ENCODE data around the gene INPP4B.
"Not testable (repeated sequence)": the region's sequence is repeated elsewhere in the genome, so short reads cannot be mapped to it uniquely, and the experiment has no call there.

The INPP4B gene

DNA sequence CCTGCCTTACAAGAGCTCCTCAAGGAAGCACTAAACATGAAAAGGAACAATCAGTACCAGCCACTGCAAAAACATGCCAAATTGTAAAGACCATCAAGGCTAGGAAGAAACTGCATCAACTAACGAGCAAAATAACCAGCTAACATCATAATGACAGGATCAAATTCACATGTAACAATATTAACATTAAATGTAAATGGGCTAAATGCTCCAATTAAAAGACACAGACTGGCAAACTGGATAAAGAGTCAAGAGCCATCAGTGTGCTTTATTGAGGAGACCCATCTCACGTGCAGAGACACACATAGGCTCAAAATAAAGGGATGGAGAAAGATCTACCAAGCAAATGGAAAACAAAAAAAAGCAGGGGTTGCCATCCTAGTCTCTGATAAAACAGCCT, 777.8 kb downstream of the INPP4B start:
- H3K9me3 ChIP-seq (ENCODE audit: control insufficient read depth, low read length); H3K36me3 ChIP-seq (ENCODE audit: control insufficient read depth, insufficient read depth, low read length, severe bottlenecking); DNase-seq (ENCODE audit: low read depth); H3K4me1 ChIP-seq (ENCODE audit: control insufficient read depth, insufficient read depth, low read length); H3K4me3 ChIP-seq (ENCODE audit: low read length); H3K27me3 ChIP-seq (replicated peaks; ENCODE audit: control insufficient read depth, insufficient read depth, low read length); H3K9ac ChIP-seq (ENCODE audit: low read length): not testable (repeated sequence)

DNA sequence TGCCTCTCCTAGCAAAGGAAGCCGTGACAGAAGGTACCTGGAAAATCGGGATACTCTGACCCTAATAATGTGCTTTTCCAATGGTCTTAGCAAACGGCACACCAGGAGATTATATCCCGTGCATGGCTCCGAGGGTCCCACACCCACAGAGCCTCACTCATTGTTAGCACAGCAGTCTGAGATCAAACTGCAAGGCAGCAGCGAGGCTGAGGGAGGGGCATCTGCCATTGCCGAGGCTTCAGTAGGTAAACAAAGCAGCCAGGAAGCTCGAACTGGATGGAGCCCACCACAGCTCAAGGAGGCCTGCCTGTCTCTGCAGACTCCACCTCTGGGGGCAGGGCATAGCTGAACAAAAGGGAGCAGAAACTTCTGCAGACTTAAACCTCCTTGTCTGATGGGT, 779.5 kb downstream of the INPP4B start:
- not testable (repeated sequence) for H3K9me3 ChIP-seq (ENCODE audit: control insufficient read depth, low read length); DNase-seq (ENCODE audit: low read depth); H3K4me1 ChIP-seq (ENCODE audit: control insufficient read depth, insufficient read depth, low read length); H3K36me3 ChIP-seq (ENCODE audit: control insufficient read depth, insufficient read depth, low read length, severe bottlenecking); H3K27me3 ChIP-seq (replicated peaks; ENCODE audit: control insufficient read depth, insufficient read depth, low read length); H3K9ac ChIP-seq (ENCODE audit: low read length); H3K4me3 ChIP-seq (ENCODE audit: low read length)

DNA sequence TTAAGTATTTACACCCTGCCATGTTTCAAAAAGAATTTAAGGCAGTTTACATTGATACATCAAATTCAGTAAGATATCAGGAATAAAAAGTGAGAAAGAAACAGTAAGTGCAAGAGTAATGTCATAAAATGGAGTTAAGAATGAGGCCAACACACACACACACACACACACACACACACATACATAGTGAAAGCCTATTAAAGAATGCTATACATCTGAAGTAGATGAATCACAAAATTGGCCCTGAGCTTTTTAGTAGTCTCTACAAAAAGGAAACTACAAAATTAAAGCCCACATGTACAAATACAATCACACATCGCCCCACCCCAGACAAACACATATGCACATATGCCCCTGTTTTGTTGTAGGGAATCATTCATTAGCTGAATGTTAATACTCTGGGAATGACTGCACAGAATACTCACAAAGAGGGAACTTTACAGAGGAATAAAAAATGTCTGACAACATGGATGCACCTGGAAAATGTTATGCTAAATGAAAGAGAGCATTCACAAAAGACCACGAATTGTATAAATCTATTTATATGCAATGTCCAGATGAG, 780.9 kb downstream of the INPP4B start:
- DNase-seq (ENCODE audit: low read depth), result peak; percentile 19
- Histone ChIP-seq H3K27me3 (replicated peaks; ENCODE audit: control insufficient read depth, insufficient read depth, low read length) (no peaks in the 10 kb centered on the region), H3K4me3 (ENCODE audit: low read length) (no peak overlapping the region), H3K36me3 (ENCODE audit: control insufficient read depth, insufficient read depth, low read length, severe bottlenecking) (no peaks in the 10 kb centered on the region), H3K9me3 (ENCODE audit: control insufficient read depth, low read length) (no peaks in the 10 kb centered on the region), H3K4me1 (ENCODE audit: control insufficient read depth, insufficient read depth, low read length) (peaks cover 6% of the 10 kb centered on the region), H3K9ac (ENCODE audit: low read length) (no peak overlapping the region)

DNA sequence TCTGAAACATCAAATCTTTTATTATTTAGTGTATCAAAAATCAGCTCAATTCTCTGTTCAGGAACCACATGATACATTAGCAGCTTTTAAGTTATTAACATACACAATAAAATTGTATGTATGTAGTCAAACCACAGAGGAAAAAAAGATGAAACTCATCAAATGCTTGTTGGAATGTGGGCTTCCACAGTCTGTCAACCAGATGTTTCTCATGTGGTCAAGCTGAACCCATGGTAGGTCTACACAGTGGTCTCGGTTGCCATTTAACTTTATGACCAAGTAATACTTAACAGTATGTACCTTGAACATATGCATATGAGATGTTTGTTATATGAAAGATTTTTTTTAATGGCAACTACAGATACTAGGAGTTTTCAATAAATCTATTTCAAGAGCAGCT, 781.9 kb downstream of the INPP4B start:
- H3K27me3 ChIP-seq (replicated peaks; ENCODE audit: control insufficient read depth, insufficient read depth, low read length), result no peaks in the 10 kb centered on the region
- peaks cover 6% of the 10 kb centered on the region for H3K4me1 ChIP-seq (ENCODE audit: control insufficient read depth, insufficient read depth, low read length)
- H3K36me3 ChIP-seq (ENCODE audit: control insufficient read depth, insufficient read depth, low read length, severe bottlenecking), result no peaks in the 10 kb centered on the region
- H3K9me3 ChIP-seq (ENCODE audit: control insufficient read depth, low read length), result no peaks in the 10 kb centered on the region
- DNase-seq (ENCODE audit: low read depth), result no peak
- H3K9ac ChIP-seq (ENCODE audit: low read length), result no peak overlapping the region
- no peak overlapping the region for H3K4me3 ChIP-seq (ENCODE audit: low read length)

DNA sequence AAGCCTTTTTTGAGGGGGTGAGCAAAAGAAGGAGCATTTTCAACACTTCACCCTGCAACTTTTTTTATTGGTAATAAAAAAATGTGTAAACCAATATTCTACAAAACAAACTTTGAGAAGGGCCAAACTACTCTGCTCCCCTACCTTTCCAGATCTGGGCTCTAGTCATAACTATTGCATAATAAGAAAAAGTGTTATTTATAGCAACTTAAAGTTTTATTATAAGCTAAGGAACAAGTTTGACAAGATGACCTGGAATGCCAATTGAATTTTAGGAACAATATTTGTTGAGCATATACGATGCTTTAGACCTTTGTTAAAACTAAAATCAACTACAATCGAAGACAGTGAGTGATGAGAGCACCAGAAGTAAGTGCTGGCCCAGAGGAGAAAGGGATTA, 800.1 kb downstream of the INPP4B start:
- no peak for DNase-seq (ENCODE audit: low read depth)
- no peaks in the 10 kb centered on the region for H3K9me3 ChIP-seq (ENCODE audit: control insufficient read depth, low read length)
- no peak overlapping the region for H3K4me3 ChIP-seq (ENCODE audit: low read length)
- H3K9ac ChIP-seq (ENCODE audit: low read length), result no peak overlapping the region
- no peaks in the 10 kb centered on the region for H3K36me3 ChIP-seq (ENCODE audit: control insufficient read depth, insufficient read depth, low read length, severe bottlenecking)
- no peaks in the 10 kb centered on the region for H3K27me3 ChIP-seq (replicated peaks; ENCODE audit: control insufficient read depth, insufficient read depth, low read length)
- H3K4me1 ChIP-seq (ENCODE audit: control insufficient read depth, insufficient read depth, low read length), result no peaks in the 10 kb centered on the region

DNA sequence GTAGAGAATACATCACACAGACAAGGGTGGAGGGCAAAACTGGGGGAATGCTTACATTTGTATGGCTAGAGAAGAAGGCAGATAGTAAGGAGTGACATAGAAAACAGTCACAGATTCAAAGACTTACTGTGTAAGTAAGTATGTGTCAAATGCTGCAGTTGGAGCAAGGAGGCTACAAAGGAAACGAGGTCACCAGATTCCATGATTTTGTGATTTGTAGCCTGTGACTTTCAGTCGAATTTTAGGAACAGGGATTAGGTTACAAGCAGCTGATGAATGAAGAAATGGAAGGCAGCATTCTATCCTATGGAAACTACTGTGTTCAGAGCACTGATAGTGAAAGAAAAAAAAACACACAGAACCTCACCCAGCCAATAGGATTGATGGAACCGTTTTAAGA, 801.8 kb downstream of the INPP4B start:
- DNase-seq (ENCODE audit: low read depth), result peak; percentile 7
- Histone ChIP-seq H3K9ac (ENCODE audit: low read length) (no peak overlapping the region), H3K27me3 (replicated peaks; ENCODE audit: control insufficient read depth, insufficient read depth, low read length) (no peaks in the 10 kb centered on the region), H3K4me3 (ENCODE audit: low read length) (no peak overlapping the region), H3K4me1 (ENCODE audit: control insufficient read depth, insufficient read depth, low read length) (no peaks in the 10 kb centered on the region), H3K9me3 (ENCODE audit: control insufficient read depth, low read length) (no peaks in the 10 kb centered on the region), H3K36me3 (ENCODE audit: control insufficient read depth, insufficient read depth, low read length, severe bottlenecking) (no peaks in the 10 kb centered on the region)

DNA sequence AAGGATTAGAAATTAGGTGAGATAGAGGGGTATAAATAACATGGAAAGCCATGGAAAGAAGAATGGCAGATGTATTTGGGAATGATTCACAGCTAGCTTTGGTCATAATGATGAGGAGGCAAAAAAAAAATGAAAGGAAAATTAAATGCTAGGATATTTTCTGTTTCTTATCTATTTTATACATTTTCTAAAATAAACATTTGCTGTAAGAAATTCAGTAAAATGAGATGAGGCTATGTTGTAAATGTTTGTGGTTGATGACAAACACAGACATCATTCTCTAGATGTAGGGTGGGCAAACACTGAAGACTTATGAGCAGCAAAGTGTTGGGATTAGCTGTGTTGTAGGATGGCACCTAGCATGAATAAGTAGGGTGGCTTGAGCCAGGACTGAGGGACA, 802.6 kb downstream of the INPP4B start:
- Histone ChIP-seq H3K4me3 (ENCODE audit: low read length) (no peak overlapping the region), H3K4me1 (ENCODE audit: control insufficient read depth, insufficient read depth, low read length) (no peaks in the 10 kb centered on the region), H3K36me3 (ENCODE audit: control insufficient read depth, insufficient read depth, low read length, severe bottlenecking) (no peaks in the 10 kb centered on the region), H3K9me3 (ENCODE audit: control insufficient read depth, low read length) (no peaks in the 10 kb centered on the region), H3K27me3 (replicated peaks; ENCODE audit: control insufficient read depth, insufficient read depth, low read length) (no peaks in the 10 kb centered on the region), H3K9ac (ENCODE audit: low read length) (no peak overlapping the region)
- peak; percentile 23 for DNase-seq (ENCODE audit: low read depth)

DNA sequence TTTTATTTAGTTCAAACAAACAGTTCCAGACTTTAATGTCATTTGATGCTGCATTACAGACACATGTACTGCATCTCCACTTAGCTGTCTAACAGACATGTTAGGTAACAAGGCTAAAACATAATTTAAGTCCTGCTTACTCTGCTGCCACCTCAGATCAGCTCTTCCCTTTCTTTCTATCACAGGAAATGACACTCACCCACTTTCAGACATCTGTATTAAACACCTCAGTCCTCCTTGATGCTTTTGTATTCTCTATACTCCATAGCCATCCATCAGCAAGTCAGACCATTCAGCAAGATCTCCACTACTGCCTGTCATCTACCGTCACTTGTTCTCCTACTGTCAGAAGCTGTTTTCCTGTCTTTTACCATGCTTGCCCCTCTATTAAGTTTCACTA, 804.3 kb downstream of the INPP4B start:
- Histone ChIP-seq H3K27me3 (replicated peaks; ENCODE audit: control insufficient read depth, insufficient read depth, low read length) (no peaks in the 10 kb centered on the region), H3K4me1 (ENCODE audit: control insufficient read depth, insufficient read depth, low read length) (peaks cover 6% of the 10 kb centered on the region), H3K4me3 (ENCODE audit: low read length) (no peak overlapping the region), H3K9ac (ENCODE audit: low read length) (no peak overlapping the region), H3K36me3 (ENCODE audit: control insufficient read depth, insufficient read depth, low read length, severe bottlenecking) (no peaks in the 10 kb centered on the region), H3K9me3 (ENCODE audit: control insufficient read depth, low read length) (no peaks in the 10 kb centered on the region)
- DNase-seq (ENCODE audit: low read depth), result no peak

DNA sequence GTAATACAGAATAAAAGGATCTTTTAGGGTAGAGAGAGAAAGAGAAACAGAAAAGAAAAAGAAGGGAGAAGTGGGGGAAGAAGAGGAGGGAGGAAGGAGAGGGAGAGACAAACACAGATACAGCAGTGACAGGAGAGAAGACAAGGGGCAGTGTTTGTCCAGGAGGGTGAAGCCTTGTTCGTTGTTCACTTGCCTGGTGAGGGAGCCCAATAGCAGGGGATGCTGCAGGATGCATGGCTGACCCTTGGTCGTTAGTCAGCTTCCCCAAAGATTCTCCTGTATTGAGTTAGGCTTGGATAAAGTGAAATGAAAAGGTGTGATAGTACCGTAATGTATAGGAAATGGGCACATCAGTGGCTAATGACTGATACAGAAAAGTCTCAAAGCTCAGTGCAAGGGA, 806.1 kb downstream of the INPP4B start:
- H3K4me1 ChIP-seq (ENCODE audit: control insufficient read depth, insufficient read depth, low read length), result peaks cover 8% of the 10 kb centered on the region
- no peaks in the 10 kb centered on the region for H3K36me3 ChIP-seq (ENCODE audit: control insufficient read depth, insufficient read depth, low read length, severe bottlenecking)
- H3K4me3 ChIP-seq (ENCODE audit: low read length), result no peak overlapping the region
- no peak for DNase-seq (ENCODE audit: low read depth)
- no peaks in the 10 kb centered on the region for H3K27me3 ChIP-seq (replicated peaks; ENCODE audit: control insufficient read depth, insufficient read depth, low read length)
- H3K9ac ChIP-seq (ENCODE audit: low read length), result no peak overlapping the region
- H3K9me3 ChIP-seq (ENCODE audit: control insufficient read depth, low read length), result no peaks in the 10 kb centered on the region

DNA sequence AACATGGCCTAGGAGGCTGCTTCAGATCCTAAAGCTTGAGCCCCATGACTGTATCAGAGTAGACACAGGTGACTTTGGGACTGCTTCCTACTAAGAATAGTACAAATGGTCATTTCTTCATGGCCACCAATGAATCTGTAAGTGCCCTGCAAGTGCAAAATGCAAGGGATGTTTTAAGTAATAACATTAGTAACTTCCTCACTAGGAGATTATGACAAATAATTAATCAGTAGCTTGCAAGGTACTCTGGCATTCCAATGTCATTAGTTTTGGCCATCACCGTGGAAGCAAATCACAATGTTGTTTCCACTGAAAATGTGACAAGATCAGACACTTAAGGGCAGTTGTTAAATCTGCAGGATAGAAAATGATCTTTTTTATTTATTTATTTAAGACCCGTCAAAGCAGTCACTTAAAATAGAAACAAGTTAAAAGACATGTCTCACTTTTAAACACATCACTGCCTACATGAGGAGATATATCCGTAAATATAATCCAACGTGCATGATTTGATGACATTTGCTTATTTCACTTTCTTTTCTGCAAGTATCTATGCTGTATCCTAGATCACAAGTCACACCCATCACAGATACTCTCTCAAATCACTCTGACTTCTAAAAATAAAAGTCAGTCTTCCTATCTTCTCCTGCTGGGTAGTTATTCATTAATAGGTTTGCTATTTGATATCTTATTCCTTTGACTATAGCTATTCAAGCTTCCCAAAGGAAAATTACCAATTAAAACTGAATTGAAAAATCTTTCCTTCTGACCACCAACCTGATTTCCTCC, 809.1 kb downstream of the INPP4B start:
- no peak for DNase-seq (ENCODE audit: low read depth)

DNA sequence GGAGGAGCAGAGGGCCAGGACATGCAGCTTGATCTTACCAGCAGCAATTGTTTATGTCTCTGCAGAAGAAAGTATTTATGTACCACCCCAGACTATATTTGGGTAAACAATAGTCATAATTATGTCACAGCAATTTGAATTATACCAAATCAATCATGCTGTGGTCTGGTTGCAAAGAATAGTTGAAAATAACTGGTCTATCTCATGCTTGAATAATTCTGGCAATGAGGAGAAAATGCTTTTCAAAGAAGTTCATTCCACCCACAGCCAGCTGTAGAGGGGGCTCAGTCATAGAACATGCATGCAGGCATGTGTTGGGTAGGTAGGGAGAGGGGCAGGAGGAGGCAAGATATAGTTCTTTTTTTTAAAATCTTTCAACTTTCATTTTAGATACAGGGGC, 810.5 kb downstream of the INPP4B start:
- Histone ChIP-seq H3K27me3 (replicated peaks; ENCODE audit: control insufficient read depth, insufficient read depth, low read length) (no peaks in the 10 kb centered on the region), H3K4me3 (ENCODE audit: low read length) (no peak overlapping the region), H3K9ac (ENCODE audit: low read length) (no peak overlapping the region), H3K36me3 (ENCODE audit: control insufficient read depth, insufficient read depth, low read length, severe bottlenecking) (no peaks in the 10 kb centered on the region), H3K4me1 (ENCODE audit: control insufficient read depth, insufficient read depth, low read length) (peaks cover 8% of the 10 kb centered on the region), H3K9me3 (ENCODE audit: control insufficient read depth, low read length) (no peaks in the 10 kb centered on the region)
- DNase-seq (ENCODE audit: low read depth), result no peak

More for the DNA sequence above, 809.1 kb downstream of the INPP4B start:
- no peaks in the 10 kb centered on the region for H3K36me3 ChIP-seq (ENCODE audit: control insufficient read depth, insufficient read depth, low read length, severe bottlenecking)
- no peak overlapping the region for H3K9ac ChIP-seq (ENCODE audit: low read length)
- no peaks in the 10 kb centered on the region for H3K27me3 ChIP-seq (replicated peaks; ENCODE audit: control insufficient read depth, insufficient read depth, low read length)
- H3K4me3 ChIP-seq (ENCODE audit: low read length), result no peak overlapping the region
- peaks cover 8% of the 10 kb centered on the region for H3K4me1 ChIP-seq (ENCODE audit: control insufficient read depth, insufficient read depth, low read length)
- H3K9me3 ChIP-seq (ENCODE audit: control insufficient read depth, low read length), result no peaks in the 10 kb centered on the region

DNA sequence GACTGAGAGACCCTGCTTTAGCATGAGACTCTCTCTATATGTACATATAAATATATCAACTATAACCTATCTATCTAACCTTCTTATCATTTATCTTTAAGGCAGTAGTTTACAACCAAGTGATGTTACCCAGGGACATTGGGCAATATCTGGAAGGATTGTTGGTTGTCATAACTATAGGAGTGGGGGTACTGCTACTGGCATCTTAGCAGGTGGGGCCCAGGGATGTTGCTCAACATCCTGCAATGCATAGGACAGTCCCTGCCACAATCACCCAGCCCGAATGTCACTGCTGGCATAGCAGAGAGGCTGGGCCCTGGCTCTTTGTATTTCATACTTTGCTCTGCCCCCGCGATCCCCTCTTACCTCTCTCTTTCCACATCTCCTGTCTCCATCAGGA, 812.0 kb downstream of the INPP4B start:
- no peaks in the 10 kb centered on the region for H3K9me3 ChIP-seq (ENCODE audit: control insufficient read depth, low read length)
- peaks cover 8% of the 10 kb centered on the region for H3K4me1 ChIP-seq (ENCODE audit: control insufficient read depth, insufficient read depth, low read length)
- no peak overlapping the region for H3K4me3 ChIP-seq (ENCODE audit: low read length)
- no peaks in the 10 kb centered on the region for H3K27me3 ChIP-seq (replicated peaks; ENCODE audit: control insufficient read depth, insufficient read depth, low read length)
- H3K36me3 ChIP-seq (ENCODE audit: control insufficient read depth, insufficient read depth, low read length, severe bottlenecking), result no peaks in the 10 kb centered on the region
- DNase-seq (ENCODE audit: low read depth), result no peak
- no peak overlapping the region for H3K9ac ChIP-seq (ENCODE audit: low read length)

Data from adipocyte (in vitro differentiated cells).